GM18858 (cell line): ENCODE measurements around the gene SERGEF.

Experiments
- ATAC-seq: cut with Tn5 transposase; IDR thresholded peaks from one replicate; pipeline ENCODE4 v1.9.1; 2021; ENCODE audit not compliant: unreplicated experiment

Gene SERGEF

GRCh38 chr11:17773674-17774073 is 239.2 kb downstream of the SERGEF start:
- no peak for ATAC-seq

DNA sequence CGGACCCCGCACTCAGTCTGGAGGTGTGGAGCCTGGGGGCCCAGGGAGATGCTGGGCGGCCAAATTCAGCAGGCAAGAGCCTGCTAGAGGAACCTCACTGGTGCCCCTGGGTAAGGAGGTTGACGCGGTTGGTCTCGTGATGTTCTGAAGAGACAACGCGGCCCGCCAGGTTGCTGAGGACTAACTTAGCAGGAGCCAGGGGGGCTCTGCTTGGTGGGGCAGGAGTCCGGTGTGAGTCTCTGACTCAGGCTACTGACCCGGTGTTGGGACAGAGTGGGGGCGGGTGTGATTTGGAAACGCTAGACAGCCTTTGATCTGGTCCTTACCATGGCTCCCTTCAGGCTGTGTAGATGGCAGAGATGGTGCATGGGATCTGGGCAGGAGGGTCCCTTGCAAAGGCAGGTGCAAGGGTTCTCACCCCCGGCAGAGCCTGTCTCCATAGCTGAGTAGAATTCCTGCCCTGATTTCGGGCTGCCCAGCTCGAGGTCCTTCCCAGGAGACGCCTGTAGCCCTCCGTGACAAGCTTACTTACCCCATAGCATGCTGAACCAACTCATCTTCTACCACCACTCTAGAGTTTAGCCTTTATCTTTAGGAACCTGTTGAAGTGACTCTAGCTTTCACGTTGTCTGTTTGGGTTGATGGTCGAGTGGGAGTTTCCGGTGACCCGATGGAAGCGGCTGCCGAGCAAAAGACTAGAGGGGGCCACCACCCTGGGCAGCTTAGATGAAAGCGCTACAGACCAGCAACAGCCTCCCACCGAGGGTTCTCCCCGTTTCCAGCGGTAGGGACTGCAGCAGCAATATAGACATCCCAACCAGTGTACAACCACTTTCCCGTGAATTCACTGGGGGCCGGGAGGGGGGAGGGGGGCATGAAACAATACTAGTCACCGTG is 239.9 kb downstream of the SERGEF start:
- ATAC-seq = no peak

GRCh38 chr11:17771841-17772401 is 240.9 kb downstream of the SERGEF start:
- ATAC-seq = no peak

- no peak for ATAC-seq
Measured at GRCh38 chr11:17771415-17771814, 241.4 kb downstream of the SERGEF start.

- ATAC-seq = no peak
Measured at GRCh38 chr11:17770917-17771316, 241.9 kb downstream of the SERGEF start.

DNA sequence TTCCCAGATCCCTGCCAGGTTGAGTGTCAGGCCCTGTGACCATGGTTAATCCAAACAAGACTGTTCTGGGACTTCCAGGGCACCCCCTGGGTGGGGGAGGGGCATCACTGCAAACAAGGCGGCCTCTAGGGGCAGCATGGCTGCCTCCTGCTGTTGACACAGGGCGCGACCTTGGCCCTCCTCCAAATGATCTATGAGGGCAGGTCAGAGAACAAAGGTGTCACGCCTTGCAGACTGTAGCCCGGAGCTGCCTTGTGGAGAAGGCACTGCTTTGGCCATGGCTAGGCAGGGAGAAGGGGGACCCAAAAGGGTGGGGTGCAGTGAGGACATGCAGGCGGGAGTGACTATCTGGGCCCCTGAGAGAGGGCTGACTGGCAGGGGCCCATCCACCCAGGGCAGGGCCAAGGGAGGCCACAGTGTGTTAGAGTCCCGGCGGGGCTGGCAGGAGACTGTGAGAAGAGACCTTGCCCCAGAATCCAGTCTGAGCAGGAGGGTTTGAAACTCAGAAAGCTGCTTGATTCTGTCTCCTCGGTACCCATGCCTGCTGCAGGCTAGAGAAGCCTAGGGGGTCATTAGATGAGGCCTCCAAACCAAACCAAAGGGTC is 242.7 kb downstream of the SERGEF start:
- no peak for ATAC-seq

- ATAC-seq = no peak
Measured at GRCh38 chr11:17769218-17769617, 243.6 kb downstream of the SERGEF start.

GRCh38 chr11:17768547-17768946 is 244.3 kb downstream of the SERGEF start:
- no peak for ATAC-seq

DNA sequence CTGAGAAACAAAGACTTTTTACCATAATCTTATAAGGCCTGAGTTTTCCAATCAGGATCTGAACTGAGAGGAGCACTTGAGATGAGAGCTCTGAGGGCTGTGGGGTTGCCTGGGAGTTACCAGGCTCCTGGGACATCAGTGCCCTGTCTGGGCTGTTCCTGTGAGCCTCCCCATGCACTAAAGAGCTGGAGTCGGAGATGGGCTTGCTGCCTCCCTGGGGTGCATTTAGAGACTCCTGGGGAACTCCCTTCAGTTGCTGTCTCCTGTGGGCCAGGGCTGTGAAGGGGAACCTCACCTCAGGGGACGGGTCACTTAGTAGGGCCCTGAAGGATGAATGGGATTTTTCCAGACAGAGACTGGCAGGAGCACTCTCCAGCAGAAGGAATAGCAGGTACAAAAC is 244.9 kb downstream of the SERGEF start:
- ATAC-seq = no peak

DNA sequence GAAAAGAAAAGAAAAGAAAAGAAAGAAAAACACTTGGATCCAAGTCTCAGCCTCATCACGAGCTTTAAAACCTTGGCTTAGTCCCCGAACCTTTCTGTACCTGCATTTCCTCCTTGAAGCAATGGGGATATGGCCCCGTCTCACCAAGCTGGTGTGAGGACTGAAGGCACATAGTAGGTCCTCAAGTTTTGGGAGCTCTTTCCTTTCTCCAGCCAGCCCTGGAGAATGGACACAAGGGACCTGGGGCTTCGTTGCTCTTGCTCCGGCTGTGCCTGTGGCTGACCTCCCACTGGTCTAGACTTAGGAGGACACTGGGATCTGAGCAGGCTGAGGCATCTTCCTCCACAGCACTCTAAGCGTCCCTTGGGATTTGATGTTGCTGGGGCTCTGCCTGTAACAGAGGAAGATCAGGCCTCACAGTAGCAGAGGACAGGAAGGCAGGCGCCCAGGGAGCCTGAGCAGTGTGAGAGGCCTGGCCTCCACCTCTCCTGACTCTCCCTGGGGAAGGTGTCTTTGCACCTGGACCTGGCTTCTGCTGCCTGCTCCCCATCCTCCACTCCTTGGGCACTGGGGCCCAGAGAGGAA is 245.5 kb downstream of the SERGEF start:
- ATAC-seq = no peak

DNA sequence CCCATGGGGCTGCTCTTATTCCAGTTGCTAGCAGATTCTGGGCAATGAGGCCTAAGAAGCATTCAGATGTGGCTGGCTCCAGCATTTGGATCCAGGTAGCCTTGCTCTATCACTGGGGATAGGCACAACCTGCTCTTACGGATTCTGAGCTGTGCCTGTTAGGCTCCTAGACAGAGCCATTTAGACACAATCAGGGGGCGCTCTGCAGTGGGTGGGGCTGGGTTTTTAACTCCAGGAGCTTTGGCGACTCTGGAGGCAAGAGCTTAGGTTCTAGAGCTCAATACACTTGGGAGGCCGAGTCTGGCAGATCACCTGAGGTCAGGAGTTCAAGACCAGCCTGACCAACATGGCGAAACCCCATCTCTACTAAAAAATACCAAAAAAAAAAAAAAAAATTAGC is 246.3 kb downstream of the SERGEF start:
- no peak for ATAC-seq

GRCh38 chr11:17766073-17766359 is 246.8 kb downstream of the SERGEF start:
- ATAC-seq = no peak

DNA sequence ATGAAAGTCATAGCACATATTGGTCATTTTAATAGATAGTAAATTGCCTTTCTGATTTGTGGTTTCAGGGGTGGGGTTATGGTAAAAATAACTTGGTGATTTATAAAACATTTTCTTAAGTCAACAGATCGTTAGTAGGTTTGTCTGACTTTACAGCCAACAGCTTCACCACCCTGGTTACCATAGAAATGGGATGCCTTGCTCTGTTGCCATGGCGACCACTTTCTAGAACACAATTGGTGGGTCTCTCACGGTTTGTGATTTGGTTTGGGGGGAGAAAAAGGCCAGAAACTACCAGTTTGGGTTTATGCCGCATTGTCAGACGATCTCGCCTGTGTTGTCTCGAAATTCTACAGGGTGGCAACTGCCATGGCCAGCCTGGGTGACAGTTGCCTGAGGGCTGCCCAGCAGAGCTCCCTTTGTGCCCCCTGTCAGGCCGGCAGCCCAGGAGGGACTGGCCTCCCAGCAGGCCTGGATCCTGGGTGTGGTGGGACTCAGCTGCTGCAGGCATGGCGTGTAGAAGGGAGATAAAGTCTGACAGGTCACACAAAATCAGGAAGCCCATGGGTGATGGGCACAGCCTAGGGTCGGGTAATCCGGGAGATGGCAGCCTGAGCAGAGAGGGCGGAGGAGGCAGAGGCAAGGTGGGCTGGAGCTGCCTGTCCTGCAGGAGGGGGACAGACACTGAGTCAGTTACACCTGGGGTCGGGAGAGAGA is 247.3 kb downstream of the SERGEF start:
- no peak for ATAC-seq

- ATAC-seq = no peak
Measured at GRCh38 chr11:17764446-17765218, 248.2 kb downstream of the SERGEF start.

DNA sequence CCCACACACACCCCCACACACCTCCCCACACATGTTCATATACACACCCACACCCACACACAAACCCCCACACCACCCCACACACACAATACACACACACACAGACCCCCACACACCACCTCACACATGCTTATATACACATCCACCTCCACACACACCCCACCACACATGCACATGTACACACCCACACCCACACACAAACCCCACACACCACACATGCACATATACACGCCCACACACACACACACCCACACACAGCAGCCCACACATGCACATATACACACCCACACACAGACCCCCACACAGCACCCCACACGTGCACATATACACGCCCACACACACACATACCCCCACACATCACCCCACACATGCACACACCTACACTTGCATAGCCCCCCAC is 249.1 kb downstream of the SERGEF start:
- no peak for ATAC-seq

- no peak for ATAC-seq
Measured at GRCh38 chr11:17763244-17763643, 249.6 kb downstream of the SERGEF start.

DNA sequence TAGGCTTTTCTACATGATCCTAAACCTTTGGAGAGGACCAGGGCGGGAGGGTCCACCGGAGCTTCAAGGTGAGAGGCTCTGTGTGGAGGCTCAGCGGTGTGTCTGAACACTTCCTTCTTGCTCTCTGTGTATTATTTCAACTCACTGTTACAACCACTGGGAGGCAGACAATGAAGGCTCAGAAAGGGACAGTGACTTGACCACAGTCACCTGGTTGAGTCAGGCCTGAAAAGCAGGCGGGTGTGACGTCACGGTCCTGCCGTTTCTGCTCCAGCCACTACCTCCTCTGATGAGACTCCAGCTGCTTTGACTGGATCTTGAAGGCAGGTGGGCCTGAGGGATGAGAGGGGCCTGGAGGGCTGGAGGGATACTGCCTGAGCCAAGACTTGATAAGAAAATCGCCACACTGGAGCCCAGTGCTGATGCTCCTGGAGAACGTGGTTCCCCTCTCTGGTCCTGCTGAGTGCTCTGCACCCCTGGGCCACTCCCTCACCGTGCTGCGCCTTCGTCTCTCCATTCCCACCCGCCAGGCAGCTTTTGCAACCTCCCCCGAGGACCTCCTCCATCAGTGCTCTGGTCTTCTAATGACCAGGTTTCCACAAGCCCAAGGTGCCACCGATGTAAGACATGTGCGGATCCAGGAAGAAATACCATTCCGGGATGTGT is 250.4 kb downstream of the SERGEF start:
- no peak for ATAC-seq

- ATAC-seq = no peak
Measured at GRCh38 chr11:17760102-17761029, 252.5 kb downstream of the SERGEF start.

DNA sequence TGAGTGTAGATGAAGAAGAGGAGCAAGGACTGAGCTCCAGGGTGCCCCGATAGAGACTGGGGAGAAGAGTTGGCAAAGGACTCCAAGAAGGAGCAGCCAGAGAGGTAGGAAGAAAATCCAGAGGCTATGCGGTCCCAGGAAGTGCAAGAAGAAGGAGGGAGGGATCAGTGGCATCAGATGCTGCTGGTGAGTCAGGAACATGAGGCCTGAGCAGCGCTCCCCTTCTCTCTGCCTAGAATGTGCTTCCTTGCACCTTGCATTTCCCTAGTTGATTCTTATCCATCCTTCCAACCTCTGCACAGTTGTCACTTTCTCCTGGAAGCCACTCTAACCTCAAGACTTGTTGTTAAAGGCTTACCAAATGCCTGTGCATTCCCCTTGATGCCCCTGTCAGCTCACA is 257.0 kb downstream of the SERGEF start:
- ATAC-seq = no peak
